Neural cell (in vitro differentiated cells): ENCODE data around the gene AKR1E2. TPM values are rescaled to one million over a fixed set of nuclear protein-coding genes. Genes with fewer than 3 reads are reported as not detected.

Experiments used
- H2AFZ ChIP-seq: fragments of 200-600, 300-800 bp; sonication (generic), shearing (Covaris generic); 2 replicates; pipeline ENCODE4 v1.6.0; 2014; ENCODE audit warnings: low read depth, mild to moderate bottlenecking, antibody characterized with exemption, low read length, moderate library complexity
- H3F3A ChIP-seq: fragments of 200-600 bp; shearing (Covaris generic); 2 replicates; pipeline ENCODE4 v1.6.1; 2016; ENCODE audit warnings: mild to moderate bottlenecking, moderate library complexity, mixed read lengths, antibody characterized with exemption, low read length; ENCODE audit not compliant: insufficient read depth, poor library complexity, severe bottlenecking
- H3K27ac ChIP-seq: fragments of 200-600, 300-800 bp; sonication (generic), shearing (Covaris generic); 2 replicates; pipeline ENCODE4 v1.5.1; 2014; ENCODE audit warnings: mild to moderate bottlenecking, low read length, moderate library complexity
- H3K27me3 ChIP-seq: fragments of 300-800, 200-600 bp; sonication (generic), shearing (Covaris generic); 2 replicates; pipeline ENCODE4 v1.6.0; 2014; ENCODE audit warnings: mild to moderate bottlenecking, low read depth, low read length, moderate library complexity; ENCODE audit not compliant: insufficient read depth
- H3K36me3 ChIP-seq: fragments of 300-800, 200-600 bp; sonication (generic), shearing (Covaris generic); 2 replicates; pipeline ENCODE4 v1.5.1; 2014; ENCODE audit warnings: mild to moderate bottlenecking, antibody characterized with exemption, low read length, moderate library complexity; ENCODE audit not compliant: insufficient read depth
- H3K4me2 ChIP-seq: fragments of 300-800, 200-600 bp; sonication (generic), shearing (Covaris generic); 2 replicates; pipeline ENCODE4 v1.6.0; 2014; ENCODE audit warnings: mild to moderate bottlenecking, low read length
- H3K4me3 ChIP-seq: fragments of 300-800, 200-600 bp; sonication (generic), shearing (Covaris generic); 2 replicates; pipeline ENCODE4 v1.5.1; 2014; ENCODE audit warnings: mild to moderate bottlenecking, low read length, moderate library complexity
- H3K79me2 ChIP-seq: fragments of 200-600 bp; shearing (Covaris generic); replicated peaks from 2 replicates; pipeline ENCODE4 v1.6.0; 2014; ENCODE audit warnings: mild to moderate bottlenecking, low read length, moderate library complexity; ENCODE audit not compliant: insufficient read depth
- H3K9ac ChIP-seq: fragments of 300-800, 200-600 bp; sonication (generic), shearing (Covaris generic); 2 replicates; pipeline ENCODE4 v1.6.1; 2016; ENCODE audit warnings: mild to moderate bottlenecking, low read length, mixed read lengths
- H3K9me2 ChIP-seq: fragments of 200-600 bp; shearing (Covaris generic); 2 replicates; pipeline ENCODE4 v1.6.1; 2016; ENCODE audit warnings: mild to moderate bottlenecking, low read length, mixed read lengths; ENCODE audit not compliant: insufficient read depth
- H3K9me3 ChIP-seq: fragments of 200-600, 300-800 bp; sonication (generic), shearing (Covaris generic); 2 replicates; pipeline ENCODE4 v1.6.1; 2016; ENCODE audit warnings: mild to moderate bottlenecking, mixed run types, low read length, moderate library complexity, mixed read lengths
- H4K20me1 ChIP-seq: fragments of 200-600 bp; shearing (Covaris generic); 2 replicates; pipeline ENCODE4 v1.6.1; 2016; ENCODE audit warnings: mild to moderate bottlenecking, mixed run types; ENCODE audit not compliant: insufficient read depth
- CTCF ChIP-seq: fragments of 450-650 bp; IDR thresholded peaks from 2 replicates; pipeline ENCODE4 v1.5.1; 2014; ENCODE audit warnings: antibody characterized with exemption, mild to moderate bottlenecking, moderate library complexity; ENCODE audit not compliant: poor library complexity, severe bottlenecking
- EP300 ChIP-seq: fragments of 450-650 bp; conservative IDR thresholded peaks from 2 replicates; pipeline ENCODE4 v1.6.1; 2014; ENCODE audit warnings: antibody characterized with exemption, mild to moderate bottlenecking, moderate library complexity; ENCODE audit not compliant: poor library complexity, severe bottlenecking
- EZH2 ChIP-seq: fragments of 200-600, 300-800 bp; shearing (Covaris generic), sonication (generic); IDR thresholded peaks from 2 replicates; pipeline ENCODE4 v1.6.1; 2014; ENCODE audit warnings: antibody characterized with exemption, low read length, borderline replicate concordance, mild to moderate bottlenecking; ENCODE audit not compliant: insufficient read depth, poor library complexity, severe bottlenecking
- MXI1 ChIP-seq: fragments of 450-650 bp; conservative IDR thresholded peaks from 2 replicates; pipeline ENCODE4 v1.6.1; 2014; ENCODE audit warnings: antibody characterized with exemption, mild to moderate bottlenecking; ENCODE audit not compliant: poor library complexity, severe bottlenecking
- POLR2AphosphoS5 ChIP-seq: IDR thresholded peaks from 2 replicates; pipeline ENCODE4 v1.6.1; 2012
- RAD21 ChIP-seq: fragments of 450-650 bp; conservative IDR thresholded peaks from 2 replicates; pipeline ENCODE4 v1.6.1; 2014; ENCODE audit warnings: antibody characterized with exemption, mild to moderate bottlenecking, moderate library complexity
- REST ChIP-seq: IDR thresholded peaks from 2 replicates; pipeline ENCODE4 v1.6.1; 2012; ENCODE audit warnings: borderline replicate concordance
- SMC3 ChIP-seq: fragments of 450-650 bp; conservative IDR thresholded peaks from 2 replicates; pipeline ENCODE4 v1.6.1; 2014; ENCODE audit warnings: antibody characterized with exemption, mild to moderate bottlenecking, moderate library complexity; ENCODE audit not compliant: poor library complexity
- TAF1 ChIP-seq: IDR thresholded peaks from 2 replicates; pipeline ENCODE4 v1.6.1; 2012; ENCODE audit warnings: low read depth
- polyA plus RNA-seq: library from polyadenylated mRNA; depleted of rRNA; stranded (reverse); fragments of >200 nt; gene quantifications from 2 replicates; pipeline ENCODE4 v1.2.3, GENCODE V29; 2014

Gene AKR1E2
- polyA plus RNA-seq, 1 donor from 2014 or later, result not detected

- Histone ChIP-seq H3F3A (no peaks in the 10 kb centered on the region), H3K4me2 (no peak overlapping the region), H3K9me3 (no peaks in the 10 kb centered on the region), H3K79me2 (no peaks in the 10 kb centered on the region), H3K4me3 (no peak overlapping the region), H3K9ac (no peak overlapping the region), H3K27ac (no peak overlapping the region), H3K27me3 (no peaks in the 10 kb centered on the region), H4K20me1 (no peaks in the 10 kb centered on the region), H3K36me3 (no peaks in the 10 kb centered on the region), H3K9me2 (no peaks in the 10 kb centered on the region), H2AFZ (no peak overlapping the region)
- TF ChIP-seq EZH2 (no peak), EP300 (no peak), SMC3 (no peak), CTCF (no peak), POLR2AphosphoS5 (no peak), TAF1 (no peak), REST (no peak), MXI1 (no peak), RAD21 (no peak)
These were observed 9.5 kb downstream of the AKR1E2 start for GRCh38 chr10:4835494-4835918.

- Histone ChIP-seq H3K4me2 (no peak overlapping the region), H2AFZ (no peak overlapping the region), H3K4me3 (no peak overlapping the region), H3F3A (no peaks in the 10 kb centered on the region), H4K20me1 (no peaks in the 10 kb centered on the region), H3K79me2 (no peaks in the 10 kb centered on the region), H3K27me3 (no peaks in the 10 kb centered on the region), H3K9ac (no peak overlapping the region), H3K9me2 (no peaks in the 10 kb centered on the region), H3K36me3 (no peaks in the 10 kb centered on the region), H3K27ac (no peak overlapping the region), H3K9me3 (no peaks in the 10 kb centered on the region)
- TF ChIP-seq MXI1, result no peak
- TF ChIP-seq TAF1, result no peak
- TF ChIP-seq CTCF, result no peak
- TF ChIP-seq RAD21, result no peak
- TF ChIP-seq EZH2, result no peak
- TF ChIP-seq SMC3, result no peak
- no peak for TF ChIP-seq EP300
- no peak for TF ChIP-seq REST
- no peak for TF ChIP-seq POLR2AphosphoS5
These were observed 10.5 kb downstream of the AKR1E2 start for GRCh38 chr10:4836416-4836969.
